Left cardiac atrium (tissue), 4 donors: ENCODE results near the gene ZNF195. TPM values are rescaled to one million over a fixed set of nuclear protein-coding genes. Genes with fewer than 3 reads are reported as not detected.
"Not testable (repeated sequence)": the region's sequence is repeated elsewhere in the genome, so short reads cannot be mapped to it uniquely, and the experiment has no call there.

ENCODE experiments used
- ATAC-seq, 2 donors: fragments of 200-7000 bp; cut with Tn5 transposase; one replicate each; pipeline ENCODE4 v1.9.1; 2020; ENCODE audit warnings: mild to moderate bottlenecking in 2 of 2, moderate library complexity in 2 of 2
- DNase-seq: peaks from one replicate; pipeline ENCODE4 v3.0.0-alpha.2; 2020
- intact Hi-C, 2 donors: fragments of 100-400 bp; cut with DNase I; formaldehyde crosslinking; loops; one replicate each; pipeline versions ENCODE4 v1.14.1 to v1.15.1; 2022 to 2023
- total RNA-seq, 2 donors: library from RNA; stranded (reverse); fragmentation: NEBNext Ultra II Directional; extraction: Animal tissue kit (Norgen Biotek cat#: 25700); gene quantifications; one replicate each; pipeline ENCODE4 v1.2.1, GENCODE V29; 2021
- donor health status: DM: no; HTN: yes; CAD: no.
- donor health status: DM: no; HTN: yes; CAD: no; lungs with severe emphysema.
- donor health status: DM: yes; HTN: yes; CAD: no.
- donor health status: Dilated cardiomyopathy.

Gene ZNF195
- total RNA-seq, 2 donors from 2014 or later = 10.8 to 13.2 TPM

DNA sequence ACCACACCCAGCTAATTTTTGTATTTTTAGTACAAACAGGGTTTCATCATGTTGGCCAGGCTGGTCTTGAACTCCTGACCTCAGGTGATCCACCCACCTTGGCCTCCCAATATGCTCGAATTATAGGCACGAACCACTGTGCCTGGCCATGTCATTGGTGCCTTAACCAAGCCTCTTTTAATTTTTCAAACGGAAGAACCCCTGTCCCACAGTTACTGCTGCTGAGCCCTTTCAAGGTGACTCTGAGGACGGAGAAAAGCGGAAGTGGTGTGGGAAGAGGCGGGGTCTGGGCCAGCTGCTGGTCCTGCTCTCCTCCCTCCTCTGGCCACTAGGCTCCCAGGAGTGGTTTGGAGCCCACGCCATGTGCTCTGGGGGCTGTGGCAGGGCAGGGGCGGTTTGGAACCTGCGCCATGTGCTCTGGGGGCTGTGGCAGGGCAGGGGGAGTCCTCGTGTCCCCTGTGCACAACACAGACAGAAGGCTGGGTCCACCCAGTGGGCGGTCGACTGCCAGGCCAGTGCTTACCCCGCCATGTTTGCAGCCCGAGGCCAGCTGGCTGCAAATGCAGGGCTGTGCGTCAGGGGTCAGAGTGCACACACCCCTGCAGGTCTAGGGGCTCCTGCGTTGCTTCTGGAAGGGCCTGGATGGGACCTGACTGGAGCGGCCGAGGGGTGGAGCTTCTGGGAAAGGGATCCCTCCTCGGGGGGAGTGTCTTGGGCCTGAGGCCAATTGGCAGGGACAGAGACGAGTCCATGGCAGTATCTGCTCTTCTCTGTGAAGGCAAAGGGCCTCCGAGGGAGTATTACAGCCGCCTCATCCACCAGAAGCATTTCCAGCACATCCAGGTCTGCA is 25.4 kb upstream of the ZNF195 start:
- intact Hi-C loops, DNase-seq, ATAC-seq: not testable (repeated sequence)

DNA sequence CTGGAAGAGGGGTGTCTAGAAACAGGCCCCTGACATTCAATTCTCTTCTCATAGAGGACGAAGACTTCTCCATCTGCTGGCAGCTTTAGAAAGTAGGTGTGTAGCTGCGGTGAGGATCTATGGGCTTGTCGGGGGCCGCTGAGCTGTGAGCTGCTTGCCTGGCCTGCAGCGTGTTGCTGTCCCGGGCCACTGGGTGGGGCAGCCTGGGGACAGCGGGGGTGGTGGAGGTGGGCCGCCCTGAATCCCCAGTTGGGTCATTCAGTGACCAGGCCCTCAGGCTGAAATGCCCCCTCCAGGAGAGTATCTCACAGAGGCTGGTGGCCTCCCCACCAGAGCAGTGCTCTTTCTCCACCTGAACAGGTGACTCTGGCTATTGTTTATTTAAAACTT is 23.9 kb upstream of the ZNF195 start:
- ATAC-seq, DNase-seq, intact Hi-C loops: not testable (repeated sequence)

DNA sequence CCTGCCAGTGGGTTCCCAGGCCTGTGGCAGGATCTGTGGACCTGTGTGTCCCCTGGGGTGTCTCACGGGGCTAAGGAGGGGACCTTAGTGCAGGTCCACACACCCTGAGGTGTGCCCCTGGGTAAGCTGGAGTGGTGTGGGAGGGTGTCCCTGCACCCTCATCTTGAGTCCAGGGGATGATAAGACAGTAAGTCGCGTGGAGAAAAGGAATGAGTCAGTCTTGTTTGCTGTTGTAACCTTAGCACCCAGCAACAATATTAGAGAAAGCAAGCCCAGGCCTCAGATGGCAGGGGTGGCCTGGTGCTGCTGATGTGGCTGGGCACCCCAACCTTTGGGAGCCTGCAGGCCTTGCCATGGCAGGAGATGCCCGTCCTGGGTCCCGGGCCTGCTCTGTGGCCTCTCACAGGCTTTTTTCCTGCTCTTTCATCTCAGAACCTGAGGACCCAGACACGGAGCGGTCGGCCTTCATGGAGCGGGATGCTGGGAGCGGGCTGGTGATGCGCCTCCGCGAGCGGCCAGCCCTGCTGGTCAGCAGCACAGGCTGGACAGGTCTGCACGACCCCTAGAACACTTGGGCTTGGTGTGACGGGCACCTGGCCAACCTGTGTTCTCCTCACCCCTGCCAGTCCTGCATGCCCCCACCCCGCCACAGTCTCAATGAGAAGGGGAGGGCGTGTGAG is 23.4 kb upstream of the ZNF195 start:
- intact Hi-C loops, ATAC-seq, DNase-seq: not testable (repeated sequence)

DNA sequence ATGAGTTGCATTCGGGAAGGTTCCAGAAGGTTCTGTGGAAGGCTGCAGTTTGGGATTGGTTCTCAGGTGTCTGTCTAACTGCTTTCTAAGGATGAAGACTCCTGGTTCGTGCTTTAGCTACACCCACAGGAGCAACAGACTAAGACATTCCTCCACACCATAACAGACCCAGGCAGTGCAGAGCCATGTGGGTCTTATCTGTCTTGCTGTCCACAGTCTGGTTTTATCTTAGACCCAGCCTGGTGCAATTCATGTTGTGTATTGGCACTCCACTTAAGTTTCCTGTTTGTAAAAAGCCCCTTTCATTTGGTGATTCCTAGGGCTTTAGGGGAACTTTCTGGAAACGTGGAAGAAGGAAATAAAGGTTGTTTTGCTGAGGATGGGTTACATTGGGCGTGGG is 22.1 kb upstream of the ZNF195 start:
- DNase-seq, ATAC-seq, intact Hi-C loops: not testable (repeated sequence)

DNA sequence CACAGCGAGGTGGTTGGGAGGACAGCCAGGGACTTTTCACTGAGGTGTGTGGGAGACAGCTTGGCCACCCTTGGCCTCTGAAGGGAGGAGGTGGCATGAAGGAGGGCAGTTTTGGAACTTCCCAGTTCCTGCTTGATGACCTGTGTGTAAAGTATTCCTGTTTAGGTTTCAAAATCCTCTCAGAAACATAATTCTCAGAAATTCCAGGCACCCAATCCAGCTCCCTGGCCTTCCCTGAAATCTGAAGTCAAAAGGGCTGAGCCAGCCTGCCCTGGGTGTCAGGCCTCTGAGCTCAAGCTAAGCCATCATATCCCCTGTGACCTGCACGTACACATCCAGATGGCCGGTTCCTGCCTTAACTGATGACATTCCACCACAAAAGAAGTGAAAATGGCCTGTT is 19.6 kb upstream of the ZNF195 start:
- intact Hi-C loops, ATAC-seq, DNase-seq: not testable (repeated sequence)

DNA sequence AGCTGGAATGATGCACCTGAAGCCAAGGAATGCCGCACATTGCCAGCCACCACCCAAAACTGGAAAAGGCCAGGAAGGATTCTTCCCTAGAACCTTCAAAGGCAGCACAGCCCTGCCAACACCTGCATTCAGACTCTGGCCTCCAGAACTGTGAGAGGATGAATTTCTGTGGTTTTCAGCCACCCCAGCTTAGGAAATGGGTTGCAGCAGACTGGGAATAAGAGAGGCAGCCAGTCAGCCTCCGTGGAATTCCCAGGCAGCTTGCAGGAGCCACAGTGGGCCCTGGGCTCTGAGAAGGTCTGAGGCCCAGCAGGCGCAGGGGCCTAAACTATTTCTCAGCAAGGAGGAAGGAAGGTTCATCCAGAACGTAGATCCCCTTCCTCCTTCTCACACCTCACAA is 19.2 kb upstream of the ZNF195 start:
- ATAC-seq, DNase-seq, intact Hi-C loops: not testable (repeated sequence)

DNA sequence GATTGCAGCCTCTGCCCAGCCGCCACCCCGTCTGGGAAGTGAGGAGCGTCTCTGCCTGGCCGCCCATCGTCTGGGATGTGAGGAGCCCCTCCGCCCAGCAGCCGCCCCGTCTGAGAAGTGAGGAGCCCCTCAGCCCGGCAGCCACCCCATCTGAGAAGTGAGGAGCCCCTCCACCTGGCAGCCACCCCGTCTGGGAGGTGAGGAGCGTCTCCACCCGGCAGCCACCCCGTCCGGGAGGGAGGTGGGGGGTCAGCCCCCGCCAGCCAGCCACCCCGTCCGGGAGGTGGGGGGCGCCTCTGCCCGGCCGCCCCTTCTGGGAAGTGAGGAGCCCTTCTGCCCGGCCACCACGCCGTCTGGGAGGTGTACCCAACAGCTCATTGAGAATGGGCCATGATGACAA is 18.3 kb upstream of the ZNF195 start:
- DNase-seq, ATAC-seq, intact Hi-C loops: not testable (repeated sequence)

DNA sequence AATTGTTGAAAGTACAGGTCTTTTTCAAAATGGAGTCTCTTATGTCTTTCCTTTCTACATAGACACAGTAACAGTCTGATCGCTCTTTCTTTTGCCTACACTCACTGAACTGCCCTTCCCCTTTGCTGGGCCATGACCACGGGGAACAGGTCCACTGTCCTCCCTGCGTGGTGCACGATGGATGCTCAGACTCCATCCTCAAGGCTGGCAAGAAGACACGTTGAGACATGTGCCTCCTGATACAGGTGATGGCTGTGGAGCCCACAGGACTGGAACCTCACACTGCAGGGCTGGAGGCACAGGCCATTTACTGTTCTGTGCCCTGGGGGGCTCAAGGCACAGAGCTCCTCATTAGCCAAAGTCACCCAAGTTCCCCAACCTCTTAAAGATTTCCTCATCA is 16.5 kb upstream of the ZNF195 start:
- intact Hi-C loops, ATAC-seq, DNase-seq: not testable (repeated sequence)

DNA sequence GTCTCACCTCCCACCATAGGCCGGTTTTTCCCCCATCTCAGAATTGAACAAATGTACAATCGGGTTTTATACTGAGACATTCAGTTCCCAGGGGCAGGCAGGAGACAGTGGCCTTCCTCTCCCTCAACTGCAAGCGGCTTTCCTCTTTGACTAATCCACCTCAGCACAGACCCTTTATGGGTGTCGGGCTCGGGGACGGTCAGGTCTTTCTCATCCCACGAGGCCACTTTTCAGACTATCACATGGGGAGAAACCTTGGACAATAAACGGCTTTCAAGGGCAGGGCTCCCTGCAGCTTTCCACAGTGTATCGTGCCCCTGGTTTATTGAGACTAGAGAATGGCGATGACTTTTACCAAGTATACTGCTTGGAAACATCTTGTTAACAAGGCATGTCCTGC is 16.0 kb upstream of the ZNF195 start:
- intact Hi-C loops, ATAC-seq, DNase-seq: not testable (repeated sequence)

DNA sequence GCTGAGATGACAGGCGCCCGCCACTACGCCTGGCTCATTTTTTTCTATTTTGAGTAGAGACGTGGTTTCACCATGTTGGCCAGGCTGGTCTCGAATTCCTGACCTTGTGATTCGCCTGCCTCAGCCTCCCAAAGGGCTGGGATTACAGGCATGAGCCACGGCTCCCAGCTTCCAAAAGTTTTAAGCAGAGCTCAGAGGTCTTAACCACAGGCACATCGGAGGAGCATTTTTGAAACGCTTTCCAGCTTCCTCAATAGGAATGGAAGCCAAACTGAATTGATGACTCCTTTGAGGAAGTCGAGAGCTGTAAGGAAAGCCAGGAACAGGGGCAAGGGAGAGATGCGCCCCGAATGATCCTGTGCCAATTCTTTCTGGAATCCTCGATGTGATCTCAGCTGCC is 14.5 kb upstream of the ZNF195 start:
- intact Hi-C loops, DNase-seq, ATAC-seq: not testable (repeated sequence)

DNA sequence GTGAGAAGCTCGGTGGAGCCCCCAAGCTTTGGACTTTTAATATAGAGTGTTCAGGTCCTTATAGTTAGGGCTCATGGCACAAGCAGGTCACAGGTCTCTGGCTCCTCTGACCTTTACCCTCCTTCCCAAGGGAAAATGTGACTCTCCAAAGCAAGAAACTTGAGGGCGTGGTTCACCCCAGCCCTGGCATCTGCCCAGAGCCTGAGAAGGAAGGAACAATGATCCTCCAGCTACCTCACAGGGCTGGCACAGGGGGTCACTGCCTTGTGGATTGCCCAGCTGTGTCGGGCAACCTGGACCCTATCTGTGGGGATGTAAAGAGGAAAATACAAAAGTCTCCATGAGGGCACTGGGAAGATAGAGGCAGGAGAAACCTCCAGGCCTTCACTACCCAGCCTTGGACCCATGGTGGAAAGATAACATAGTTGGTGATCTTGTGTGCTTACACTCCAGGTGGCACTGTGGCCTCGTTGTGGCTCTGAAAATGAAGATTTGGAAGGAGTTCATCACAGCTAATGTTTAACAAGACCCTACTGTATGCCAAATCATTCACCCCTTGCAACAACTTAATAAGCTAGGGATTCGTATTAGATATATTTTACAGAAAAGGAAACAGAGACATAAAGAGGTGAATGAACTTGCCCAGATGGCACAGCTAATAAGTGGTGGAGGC is 3.8 kb upstream of the ZNF195 start:
- intact Hi-C loops = no loop called here
- no peak for DNase-seq
- no peak for ATAC-seq

DNA sequence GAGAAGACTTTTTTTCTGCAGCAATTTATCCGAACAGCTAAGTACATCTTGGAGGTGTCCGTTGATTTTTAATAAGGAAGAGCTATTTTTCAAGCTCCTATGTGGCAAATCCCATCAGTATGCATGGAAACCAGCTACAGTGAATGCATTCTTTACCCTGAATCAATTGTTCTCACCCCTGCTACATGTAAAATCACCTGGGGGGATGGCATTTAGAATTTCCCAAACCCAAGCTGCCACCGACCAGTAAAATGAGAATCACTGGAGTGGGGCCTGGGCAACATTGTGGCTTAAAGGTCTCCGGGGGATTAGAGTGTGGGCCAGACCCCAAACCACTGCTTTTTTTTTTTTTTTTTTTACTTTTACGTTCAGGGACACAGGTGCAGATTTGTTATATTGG is 2.8 kb upstream of the ZNF195 start:
- intact Hi-C loops = no loop called here

DNA sequence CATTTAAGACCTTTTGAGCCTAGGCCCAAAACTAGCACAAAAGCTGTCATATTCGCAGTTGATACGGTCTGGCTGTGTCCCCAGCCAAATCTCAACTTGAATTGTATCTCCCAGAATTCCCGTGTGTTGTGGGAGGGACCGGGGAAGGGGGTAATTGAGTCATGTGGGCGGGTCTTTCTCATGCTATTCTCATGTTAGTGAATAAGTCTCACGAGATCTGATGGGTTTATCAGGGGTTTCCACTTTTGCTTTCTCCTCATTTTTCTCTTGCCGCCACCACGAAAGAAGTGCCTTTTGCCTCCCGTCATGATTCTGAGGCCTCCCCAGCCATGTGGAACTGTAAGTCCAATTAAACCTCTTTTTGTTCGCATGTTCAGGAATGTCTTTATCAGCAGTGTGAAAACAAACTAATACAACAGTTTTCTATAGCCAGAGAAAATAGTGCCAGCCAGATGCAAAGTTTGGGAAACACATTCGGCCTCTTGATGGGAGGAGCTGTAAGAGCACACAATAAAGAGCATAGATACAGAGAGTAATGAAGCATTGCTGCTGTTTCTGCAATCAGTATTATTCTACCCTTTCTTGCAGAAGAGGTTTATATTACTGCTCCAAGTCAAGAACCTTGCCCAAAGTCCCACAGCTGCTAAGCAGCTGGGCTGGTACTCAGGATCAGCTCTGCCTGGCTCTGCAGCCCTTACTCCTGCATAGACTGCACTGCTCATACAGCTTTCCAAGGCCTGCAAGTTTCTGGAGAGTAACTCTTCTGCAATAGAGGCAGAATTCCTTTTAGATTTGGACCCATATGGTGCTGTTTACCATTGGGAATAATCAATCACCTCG is 2.0 kb upstream of the ZNF195 start:
- ATAC-seq = no peak
- intact Hi-C loops = no loop called here
- DNase-seq = peak; percentile 34

More for the DNA sequence above, 2.8 kb upstream of the ZNF195 start:
- no peak for ATAC-seq
- DNase-seq = no peak

DNA sequence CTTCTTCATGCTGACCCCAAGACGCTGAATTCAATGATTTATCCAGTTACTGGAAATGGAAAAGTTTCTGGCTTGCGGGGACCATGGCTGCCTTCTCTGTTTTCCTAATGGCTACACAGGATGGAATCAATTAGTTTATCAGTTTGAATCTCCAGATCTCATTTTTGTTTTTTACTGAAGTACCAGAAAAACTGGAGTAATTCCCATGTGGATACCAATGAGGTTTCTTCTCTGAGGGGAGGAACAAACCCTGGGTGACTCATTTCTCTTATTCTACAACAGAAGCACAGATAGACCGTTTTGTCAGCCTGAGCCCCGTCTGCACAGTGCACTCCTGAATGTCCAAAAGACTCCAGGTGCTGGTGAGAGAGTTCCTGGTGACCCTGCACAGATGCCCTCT is 3.4 kb downstream of the ZNF195 start:
- no peak for DNase-seq
- no peak for ATAC-seq
- intact Hi-C loops = no loop called here

DNA sequence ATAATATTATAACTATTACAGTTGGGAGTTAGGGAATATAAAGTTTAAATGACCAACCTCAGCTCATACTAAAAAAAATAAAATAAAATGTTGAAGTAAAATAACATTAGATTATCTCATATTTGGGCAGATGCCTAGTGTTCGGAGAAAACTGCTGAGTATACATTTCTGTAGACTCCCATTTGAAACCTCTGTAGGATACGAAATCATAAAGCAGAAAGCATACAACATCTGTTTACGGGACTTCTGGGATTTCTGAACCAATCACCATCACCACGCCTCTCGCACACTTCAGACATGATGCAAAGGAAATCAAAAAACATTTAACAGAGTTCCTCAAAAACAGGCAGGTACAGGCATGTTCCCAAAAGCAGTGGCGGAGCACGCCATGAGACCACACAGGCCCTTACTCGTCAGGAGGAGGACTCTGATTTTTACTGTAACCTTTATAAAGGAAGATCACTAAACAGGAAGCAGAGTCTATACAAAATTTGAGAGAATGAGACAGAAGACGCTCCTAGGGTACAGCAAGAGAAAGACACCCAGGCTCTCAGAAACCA is 8.6 kb downstream of the ZNF195 start:
- intact Hi-C loops = no loop called here
- DNase-seq (no peak), ATAC-seq (no peak)

DNA sequence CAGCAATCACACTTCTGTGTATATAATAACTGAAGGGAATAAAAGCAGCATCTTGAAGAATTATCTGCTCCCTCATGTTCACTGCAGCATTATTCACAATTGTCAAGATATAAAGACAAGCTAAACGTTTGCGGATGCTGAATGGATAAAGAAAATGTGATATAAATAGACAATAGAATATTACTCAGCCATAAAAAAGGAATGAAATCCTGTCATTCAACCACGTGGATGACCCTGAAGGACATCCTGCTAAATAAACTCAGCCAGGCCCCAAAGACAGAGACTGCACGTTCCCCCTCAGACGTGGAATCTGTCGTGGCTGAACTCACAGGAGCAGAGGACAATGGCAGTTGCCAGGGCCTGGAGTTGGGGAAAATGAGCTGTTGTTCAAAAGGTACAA is 9.6 kb downstream of the ZNF195 start:
- DNase-seq (no peak), ATAC-seq (no peak)
- intact Hi-C loops = no loop called here

DNA sequence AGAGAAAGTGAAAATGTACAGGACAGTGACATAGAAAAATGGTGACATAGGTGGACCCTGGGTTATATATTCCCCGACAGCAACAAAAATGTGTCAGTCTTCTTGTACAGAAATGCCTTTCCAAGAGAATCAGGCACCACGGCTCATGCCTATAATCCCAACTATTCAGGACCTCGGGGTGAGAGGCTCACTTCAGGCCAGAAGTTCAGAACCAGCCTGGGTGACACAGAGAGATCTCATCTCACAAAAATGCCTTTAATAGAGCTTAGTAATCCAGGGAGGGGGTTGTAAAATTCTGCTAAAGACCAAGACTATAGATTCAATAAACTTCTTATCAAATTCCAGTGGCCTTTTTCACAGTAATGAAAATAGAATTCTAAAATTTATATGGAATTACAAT is 10.7 kb downstream of the ZNF195 start:
- intact Hi-C loops = no loop called here
- DNase-seq = no peak
- ATAC-seq = no peak

DNA sequence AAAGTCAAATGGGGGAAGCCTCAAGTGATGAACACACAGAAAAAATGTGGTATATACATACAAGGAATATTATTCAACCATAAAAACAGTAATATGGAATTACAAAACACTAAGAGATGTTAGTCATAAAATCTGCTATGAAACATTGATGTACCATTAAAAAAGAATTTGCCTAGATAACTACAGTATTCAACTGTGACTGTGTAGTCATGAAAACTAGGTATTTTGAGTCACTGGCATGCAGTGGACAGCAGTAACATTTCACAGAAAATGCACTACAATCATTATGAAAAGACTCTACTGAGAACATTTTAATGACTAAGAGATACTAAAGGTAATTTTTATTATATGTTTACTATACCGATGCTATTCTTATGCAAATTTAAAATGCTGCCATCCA is 11.7 kb downstream of the ZNF195 start:
- intact Hi-C loops = no loop called here
- DNase-seq = no peak

More for the DNA sequence above, 11.7 kb downstream of the ZNF195 start:
- ATAC-seq = no peak
